GM21737 (cell line): ENCODE results near the gene DAGLA.

ENCODE experiments used
- ATAC-seq: cut with Tn5 transposase; IDR thresholded peaks from one replicate; pipeline ENCODE4 v1.9.1; 2021; ENCODE audit warnings: mild to moderate bottlenecking, moderate library complexity; ENCODE audit not compliant: unreplicated experiment

The DAGLA gene

DNA sequence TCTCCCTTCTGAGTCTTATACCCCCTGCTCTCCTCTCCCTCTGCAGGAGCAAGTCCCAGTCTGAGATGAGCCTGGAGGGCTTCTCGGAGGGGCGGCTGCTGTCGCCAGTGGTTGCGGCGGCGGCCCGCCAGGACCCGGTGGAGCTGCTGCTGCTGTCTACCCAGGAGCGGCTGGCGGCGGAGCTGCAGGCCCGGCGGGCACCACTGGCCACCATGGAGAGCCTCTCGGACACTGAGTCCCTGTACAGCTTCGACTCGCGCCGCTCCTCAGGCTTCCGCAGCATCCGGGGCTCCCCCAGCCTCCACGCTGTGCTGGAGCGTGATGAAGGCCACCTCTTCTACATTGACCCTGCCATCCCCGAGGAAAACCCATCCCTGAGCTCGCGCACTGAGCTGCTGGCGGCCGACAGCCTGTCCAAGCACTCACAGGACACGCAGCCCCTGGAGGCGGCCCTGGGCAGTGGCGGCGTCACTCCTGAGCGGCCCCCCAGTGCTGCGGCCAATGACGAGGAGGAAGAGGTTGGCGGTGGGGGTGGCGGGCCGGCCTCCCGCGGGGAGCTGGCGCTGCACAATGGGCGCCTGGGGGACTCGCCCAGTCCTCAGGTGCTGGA, 63.4 kb downstream of the DAGLA start:
- ATAC-seq, result no peak

DNA sequence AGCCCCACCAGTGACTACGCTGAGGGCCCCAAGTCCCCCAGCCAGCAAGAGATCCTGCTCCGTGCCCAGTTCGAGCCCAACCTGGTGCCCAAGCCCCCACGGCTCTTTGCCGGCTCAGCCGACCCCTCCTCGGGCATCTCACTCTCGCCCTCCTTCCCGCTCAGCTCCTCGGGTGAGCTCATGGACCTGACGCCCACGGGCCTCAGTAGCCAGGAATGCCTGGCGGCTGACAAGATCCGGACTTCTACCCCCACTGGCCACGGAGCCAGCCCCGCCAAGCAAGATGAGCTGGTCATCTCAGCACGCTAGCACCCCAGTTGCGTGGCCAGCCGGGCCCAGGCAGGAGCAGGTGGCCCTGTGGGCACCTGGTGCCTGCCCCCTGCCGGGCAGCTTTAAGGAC, 64.0 kb downstream of the DAGLA start:
- ATAC-seq, result no peak

DNA sequence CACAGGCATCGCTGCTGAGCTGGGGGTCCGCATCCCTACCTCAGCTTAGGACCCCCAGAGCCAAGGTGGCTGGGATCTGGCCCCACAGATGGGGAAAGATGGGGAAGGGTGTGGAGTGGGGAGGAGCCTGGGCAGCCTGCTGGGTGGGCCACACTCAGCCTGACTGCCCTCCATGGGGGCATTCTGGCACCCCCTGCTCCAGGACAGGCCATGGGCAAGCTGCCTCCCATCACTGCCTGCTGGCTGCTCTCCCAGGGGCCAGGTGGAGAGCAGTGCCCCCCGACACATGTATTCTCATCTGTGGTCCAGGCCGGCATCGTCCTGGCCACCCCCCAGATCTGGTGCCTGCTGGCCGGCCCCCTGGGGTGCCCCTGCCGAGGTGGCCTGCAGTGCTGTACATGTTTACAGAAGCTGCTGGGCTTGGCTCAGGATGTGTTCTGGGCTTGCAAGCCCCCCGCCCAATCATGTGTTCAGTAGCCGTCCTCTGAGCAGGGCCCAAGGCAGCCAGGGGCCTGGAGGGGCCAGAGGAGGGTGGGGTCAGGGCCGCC, 64.5 kb downstream of the DAGLA start:
- ATAC-seq, result no peak

DNA sequence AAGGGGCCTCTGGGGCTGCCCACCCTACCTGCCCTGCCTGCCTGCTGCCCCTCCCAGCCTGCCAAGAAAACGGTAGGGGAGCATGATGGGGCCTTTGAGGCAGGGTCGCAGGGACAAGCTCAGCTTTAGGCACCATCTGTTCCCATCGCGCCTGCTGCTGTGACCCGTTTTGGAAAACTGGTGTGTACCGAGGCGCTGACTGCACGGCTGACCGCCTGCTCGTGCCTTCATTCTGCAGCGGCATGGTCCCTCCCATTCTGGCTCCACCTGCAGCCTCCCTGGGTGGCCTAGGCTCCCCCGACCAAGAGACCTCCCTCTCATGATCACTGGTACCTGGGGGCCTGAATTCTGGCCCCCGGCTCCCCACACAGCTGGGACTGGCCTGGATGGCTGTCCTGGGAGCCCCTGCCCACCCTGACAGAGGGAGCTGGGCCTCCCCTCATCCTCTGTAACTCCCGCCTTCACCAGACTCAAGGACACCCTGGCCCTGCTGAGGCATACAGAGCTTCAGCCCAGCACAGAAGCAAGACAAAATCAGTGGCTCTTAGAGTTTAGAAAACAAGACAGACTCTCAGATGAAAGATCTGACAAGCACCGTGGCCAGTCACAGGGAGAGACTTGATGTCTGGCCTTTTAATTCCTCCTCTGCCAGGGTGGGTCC, 65.7 kb downstream of the DAGLA start:
- ATAC-seq, result no peak

DNA sequence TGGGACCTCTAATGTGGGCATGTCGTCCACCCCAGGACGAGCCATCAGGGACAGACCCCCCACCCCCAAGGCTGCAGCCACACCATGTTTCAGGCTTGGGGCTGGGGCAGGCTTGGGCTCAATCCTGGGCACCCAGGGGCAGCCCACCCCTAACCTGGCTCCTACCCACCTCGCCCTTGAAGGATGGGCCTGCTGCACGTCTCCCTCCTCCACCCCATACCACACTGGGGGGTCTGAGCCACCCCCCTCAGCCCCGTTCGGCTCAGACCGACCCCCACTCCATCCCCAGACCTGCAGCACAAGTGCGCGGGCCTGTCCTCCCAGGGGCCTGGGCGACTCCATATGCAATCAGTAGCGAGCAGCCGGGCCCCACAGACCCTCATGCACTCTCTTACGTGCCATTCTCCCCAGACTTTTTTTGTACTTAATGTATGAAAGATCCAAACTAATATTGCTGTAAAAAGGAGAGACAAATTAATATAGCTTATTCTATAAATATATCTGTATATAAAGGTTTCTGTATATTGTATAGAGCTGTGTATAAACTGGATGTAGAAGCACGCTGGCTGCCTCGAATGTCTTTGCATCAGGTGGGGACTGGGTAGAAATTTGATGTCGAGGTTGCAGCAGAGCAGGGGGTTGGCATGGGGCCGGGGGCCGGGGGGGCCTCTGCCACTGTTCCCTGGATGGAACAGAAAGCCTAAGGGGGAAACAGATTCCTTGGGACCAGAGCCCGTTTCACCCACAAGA, 66.4 kb downstream of the DAGLA start:
- no peak for ATAC-seq

DNA sequence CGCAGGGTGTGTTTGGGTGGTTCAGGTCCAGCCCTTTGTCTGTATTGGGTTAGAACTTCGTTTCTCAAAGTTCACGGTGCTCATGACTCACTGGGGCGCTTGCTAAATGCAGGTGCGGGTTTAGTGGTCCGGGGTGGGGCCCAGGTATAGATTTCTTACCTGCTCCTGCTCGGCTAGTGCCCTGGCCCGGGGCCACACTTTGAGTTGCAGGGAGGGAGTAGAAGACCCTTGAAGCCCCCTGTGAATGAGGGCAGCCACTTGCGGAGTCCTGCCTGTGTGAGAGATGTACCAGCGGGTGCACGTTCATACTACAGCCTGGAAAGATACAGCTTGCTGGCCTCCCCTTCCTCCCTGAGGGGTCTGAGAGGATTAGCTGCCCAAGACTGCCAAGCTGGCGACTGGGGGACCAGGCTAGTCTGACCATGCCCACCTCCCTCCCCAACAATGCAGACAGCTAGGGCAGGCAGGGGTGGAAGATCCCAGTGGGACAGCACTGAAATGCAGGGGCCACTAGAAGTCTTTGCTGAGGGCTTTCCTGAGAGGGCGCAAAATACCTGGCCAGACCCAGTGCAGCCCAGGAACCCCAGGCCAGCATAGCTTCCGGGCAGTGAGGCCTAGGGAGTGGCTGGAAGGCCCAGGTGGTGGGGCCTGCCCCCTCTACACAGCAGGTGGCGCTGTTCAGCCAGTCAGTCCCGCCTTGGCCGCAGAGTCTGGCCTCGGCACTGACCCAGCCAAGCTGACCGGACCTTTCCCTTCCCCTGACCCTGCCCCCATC, 67.2 kb downstream of the DAGLA start:
- ATAC-seq, result peak; percentile 66

DNA sequence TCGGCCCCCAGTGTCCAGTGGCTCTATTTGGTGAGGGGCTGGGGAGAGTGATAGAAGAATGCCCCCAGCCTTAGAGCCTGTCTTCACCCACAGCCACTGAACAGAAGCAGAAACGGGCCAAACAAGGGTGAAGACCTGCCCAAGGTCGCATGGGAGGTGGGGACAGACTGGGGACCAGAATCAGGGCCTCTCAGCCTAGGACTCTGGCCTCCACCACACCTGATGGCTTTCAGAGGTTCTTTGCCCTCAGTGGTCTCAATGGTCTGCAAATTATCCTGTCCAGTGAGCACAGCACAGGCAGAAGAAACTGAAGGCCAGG, 67.7 kb downstream of the DAGLA start:
- no peak for ATAC-seq

DNA sequence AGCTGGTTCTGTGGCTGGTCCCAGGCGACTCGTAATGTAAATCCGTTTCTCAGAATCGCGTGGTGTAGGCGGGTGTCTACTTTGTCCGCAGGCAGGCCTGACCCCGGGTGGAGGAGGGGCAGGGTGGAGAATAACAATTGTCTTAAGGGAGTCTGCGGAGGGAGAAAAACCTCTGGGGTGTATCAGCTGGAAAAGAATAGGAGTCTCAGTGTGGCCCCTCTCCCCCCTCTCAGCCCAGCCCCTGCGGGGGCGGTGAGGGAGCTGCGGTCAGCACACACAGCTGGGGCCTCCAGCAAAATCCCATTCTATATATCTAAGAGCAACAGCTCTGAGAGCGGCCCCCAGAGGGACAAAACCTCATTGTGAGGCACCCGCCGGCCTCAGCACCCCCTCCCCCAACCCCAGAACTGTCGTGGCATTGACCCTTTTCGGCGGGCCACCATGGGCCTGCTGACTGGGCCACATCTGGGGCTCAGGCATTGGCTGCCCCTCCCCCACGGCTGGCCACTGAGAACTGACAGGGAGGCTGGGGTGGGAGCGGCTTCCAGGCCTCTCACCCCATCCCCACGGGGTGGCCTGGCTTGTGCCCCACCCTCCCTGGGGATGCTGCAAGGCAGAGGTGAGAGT, 69.5 kb downstream of the DAGLA start:
- no peak for ATAC-seq

DNA sequence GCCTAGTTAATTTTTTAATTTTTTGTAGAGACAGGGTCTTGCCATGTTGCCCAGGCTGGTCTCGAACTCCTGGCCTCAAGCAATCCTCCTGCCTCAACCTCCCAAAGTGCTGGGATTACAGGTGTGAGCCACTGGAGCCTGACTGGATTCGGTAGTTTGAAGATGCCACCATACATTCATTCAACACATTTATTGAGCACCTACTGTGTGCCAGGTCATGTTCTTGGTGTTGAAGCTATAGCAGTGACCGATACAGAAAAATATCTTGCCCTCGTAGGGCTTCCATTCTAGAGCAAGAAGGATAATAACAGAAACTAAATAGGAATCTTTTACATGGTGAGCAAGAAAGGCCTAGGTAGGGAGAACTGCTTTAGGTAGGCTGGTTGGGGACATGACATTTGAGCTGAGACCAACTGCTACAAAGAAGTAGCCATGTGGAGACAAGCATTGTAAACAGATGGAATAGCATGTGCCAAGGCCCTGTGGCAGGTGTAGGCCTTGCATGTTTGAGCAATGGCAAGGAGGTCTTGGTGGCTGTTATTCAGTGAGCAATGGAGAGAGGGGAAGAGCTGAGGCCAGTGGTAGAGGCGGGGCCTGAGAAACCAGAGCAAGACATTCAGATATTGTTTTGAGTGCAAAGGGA, 70.6 kb downstream of the DAGLA start:
- no peak for ATAC-seq

DNA sequence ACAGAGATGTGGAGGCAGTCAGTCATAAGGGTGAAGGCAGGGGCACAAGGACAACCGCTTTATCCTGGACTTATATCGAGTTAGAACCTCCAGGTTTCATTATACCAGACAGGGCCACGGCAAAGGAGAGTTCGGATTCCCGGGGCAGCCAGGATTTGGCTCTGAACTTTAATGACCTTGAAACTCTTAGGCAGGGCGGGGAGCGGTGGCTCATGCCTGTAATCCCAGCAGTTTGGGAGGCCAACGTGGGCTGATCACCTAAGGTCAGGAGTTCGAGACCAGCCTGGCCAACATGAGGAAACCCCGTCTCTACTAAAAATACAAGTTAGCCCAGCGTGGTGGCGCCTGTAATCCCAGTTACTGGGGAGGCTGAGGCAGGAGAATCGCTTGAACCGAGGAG, 71.2 kb downstream of the DAGLA start:
- ATAC-seq, result no peak

DNA sequence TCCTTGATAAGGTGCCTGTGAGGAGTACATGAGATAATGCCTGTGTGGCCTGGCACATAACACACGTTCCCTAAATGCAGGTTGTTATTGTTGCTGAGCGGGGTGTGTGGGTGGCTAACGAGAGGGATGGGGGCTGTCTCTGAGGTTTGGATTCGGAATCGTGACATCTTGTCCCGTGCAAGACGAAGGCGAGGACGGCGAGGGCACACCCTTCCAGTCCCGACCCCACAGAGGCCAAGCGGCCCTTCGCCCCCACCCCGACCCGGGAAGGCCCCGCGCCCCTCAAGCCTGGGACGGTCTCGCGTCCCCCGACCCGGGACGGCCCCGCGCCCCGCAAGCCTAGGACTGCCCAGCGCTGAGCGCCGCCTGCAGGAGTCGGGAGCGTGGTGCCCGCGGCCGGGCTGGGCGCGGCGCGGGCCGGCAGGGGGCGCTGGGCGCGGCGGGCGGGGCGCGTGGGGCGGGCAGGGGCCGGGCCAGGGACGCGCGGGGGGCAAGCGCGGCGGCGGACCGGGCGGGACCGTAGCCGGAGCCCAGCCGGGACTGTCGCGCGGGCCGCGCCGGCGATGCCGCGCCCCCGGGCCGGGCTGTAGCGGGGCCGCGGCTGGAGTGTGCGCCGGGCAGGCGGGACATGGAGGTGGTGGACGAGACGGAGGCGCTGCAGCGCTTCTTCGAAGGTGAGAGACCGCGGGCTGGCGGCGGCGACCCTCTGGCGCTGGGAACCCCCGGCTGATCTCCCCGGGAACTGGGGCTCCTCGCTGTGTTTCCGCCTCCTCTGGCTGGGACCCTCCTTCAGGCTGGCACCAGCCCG, 72.1 kb downstream of the DAGLA start, which contains the start of gene MYRF:
MYRF (plus strand) TSS at position 520 of the 808 bp plus-strand sequence; CDS start at position 629, 109 bp downstream.
- ATAC-seq, result no peak

DNA sequence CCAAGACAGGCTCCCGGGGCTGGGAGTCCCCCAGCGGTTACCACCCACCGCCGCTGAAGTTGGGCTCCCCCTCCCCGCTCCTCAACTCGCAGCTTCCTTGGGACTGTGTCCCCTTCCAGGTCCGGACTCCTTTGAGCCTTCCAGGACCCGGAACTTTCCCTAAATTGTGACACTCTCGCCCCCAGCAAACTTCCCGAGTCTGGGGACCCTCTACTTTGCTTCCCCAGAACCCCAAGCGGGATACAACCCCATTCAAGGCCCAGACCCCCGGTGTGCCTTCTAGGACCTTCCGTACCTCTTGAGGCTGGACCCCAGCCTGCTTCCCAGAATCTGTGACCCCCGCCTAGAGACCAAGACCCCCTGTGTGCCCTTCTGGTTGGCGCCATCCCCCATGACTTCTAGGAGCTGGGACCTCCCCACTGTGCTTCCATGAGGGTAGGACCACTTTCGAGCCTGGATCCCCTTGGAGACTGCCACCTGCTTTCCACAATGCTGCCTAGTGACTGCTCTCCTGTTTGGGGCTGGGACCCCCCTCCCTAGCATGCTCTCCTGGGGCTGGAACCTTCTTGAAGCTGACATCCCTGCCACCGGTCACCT, 72.8 kb downstream of the DAGLA start:
- ATAC-seq, result no peak

DNA sequence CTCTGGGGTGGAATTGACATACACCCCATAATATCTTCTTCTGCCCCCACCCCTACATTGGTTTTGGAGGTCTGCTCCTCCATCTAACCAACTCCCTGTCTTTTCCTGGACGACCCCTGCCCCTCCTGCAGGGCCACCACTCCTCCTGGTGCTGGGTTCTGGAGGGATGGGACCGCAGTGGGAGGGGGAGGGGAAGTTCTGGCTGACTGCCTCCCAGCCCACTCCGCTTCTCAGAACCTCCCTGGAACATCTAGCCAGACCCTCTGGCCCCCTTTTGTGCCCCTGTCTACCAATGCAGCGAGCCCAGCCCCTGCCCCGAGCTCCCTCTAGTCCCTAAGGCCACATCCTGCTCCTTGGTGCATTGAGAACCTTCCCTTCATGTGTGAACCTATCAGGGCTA, 73.5 kb downstream of the DAGLA start:
- no peak for ATAC-seq

DNA sequence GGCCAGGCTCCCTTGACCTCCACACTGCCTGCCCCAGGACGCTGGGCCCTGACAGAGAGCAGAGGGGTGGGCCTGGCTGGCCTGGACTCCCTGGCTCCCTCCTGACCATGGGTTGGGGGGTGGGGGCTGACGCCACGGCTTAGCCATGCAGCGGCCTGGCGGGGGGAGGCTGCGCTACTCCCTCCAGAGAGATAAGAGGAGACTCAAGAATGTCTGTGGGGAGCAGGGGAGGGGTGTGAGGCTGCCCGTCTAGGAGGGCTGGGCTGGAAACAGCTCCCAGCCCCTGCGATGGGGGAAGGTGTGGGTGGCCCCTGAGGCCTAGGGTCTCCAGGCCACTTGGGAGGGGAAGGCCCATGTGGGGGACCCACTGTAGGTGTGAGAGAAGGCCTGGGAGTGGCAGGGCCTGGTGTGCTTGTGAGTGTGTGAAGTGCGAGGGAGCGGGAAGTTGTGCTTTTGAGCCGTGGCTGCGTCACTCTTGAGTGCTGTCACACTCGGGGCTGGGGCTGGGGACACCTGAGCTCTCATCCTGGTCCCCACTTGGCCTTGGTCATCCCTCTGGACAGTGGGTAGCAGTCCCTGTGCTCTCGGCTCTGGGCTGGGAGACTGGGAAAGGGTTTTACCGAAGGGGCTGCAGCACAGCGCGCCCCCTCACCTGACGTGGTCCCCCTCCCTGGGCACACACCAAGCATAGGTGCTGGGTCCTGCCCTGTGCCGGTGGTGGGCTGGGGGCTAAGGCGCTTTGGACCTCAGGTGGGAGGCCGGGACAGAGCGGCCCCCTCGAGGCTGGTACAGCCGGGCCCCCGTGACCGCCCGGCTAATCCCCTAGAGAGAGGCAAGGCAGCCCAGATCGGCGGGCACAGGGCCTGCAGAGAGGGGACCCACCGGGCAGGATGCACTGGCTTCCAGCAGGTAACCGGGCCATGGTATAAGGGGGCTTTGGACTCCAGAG, 74.6 kb downstream of the DAGLA start:
- ATAC-seq, result no peak

DNA sequence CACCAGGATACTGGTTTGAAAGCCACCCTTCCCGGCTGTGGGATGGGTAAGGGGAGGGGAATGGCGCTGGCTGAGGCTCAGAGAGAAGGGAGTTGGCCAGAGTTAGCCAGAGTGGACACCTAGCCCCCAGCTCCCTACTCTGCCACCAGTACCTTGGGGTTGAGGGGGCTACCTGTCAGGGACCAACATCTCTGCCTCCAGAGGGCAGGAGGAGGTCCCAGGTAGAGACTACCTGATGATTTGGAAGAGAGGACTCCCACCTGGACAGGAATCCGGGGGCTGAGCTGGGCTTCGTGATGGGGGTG, 75.9 kb downstream of the DAGLA start:
- no peak for ATAC-seq

DNA sequence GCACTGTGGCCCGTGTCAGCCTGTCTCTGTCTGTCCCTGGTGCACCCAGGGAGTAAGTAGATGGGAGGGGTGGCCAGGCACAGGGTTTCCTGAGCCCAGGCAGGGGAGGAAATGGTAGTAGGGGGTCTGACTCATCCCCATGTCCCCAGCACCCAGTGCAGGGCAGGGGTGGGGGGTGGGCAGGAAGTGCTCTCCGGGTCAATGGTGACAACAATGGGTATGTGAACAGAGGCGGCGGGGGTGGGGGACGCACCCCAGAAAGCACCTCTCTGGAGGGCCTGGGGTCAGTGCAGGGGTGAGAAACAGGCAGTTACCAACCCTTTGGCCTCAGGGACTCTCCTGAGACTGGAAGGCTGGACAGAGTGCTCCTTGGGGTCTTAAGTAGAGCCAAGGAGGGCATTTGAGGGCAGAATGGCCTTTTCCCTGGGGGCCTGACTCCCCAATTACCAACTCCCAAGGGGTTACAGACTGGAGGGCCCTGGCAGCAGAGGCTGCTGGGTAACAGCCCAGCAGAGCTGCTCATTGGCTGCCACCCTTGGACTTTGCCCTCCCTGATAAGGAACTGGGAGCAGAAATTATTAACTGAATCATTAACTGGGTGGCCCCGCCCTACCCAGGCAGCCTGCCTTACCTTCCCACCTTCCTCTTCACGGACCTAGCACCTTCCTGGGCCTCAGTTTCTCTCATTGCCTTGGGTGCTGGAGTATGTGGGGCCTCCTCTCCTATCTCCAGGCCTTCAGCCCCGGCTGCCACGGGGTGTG, 76.4 kb downstream of the DAGLA start:
- ATAC-seq, result no peak

DNA sequence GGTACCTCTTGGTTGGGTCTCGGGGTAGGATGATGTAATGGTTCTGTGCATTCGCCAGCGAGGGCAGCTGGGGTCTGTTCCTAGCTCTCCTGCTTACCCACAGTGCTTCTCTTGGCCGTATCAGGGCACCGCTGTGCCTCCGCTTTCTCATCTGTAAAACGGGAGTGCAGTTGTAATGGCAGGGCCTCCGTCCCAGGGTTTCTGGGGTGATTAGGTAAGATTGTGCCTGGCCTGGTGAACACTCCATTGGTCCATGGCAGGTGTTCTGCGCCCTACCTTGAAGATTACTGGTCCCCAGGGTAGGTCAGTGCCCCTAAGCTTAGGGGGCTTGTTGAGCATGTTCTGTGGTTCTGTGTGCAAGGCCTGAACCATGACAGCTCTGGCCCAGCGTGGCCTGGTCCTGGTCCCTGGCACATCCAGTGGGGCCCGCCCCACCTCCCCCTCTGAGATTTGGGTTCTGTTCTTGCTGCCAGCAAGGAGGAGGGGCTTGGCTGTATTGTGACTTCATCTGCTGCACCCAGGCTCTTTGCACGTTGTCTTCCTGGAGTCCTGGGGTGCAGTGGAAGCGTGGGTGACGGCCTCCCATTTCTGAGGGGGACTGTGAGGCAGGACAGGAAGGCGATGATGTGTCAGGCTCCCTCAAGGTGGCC, 77.1 kb downstream of the DAGLA start:
- no peak for ATAC-seq
